ENCODE data around the gene TDRD3. TPM values are rescaled to one million over a fixed set of nuclear protein-coding genes. Genes with fewer than 3 reads are reported as not detected.

Gene TDRD3
- total RNA-seq, 1 donor from 2014 or later: 23.7 TPM

Other genes with a start within 250 kb of the TDRD3 start
- 0.26 TPM for gene DIAPH3, start 233.3 kb upstream of the TDRD3 start, total RNA-seq